ENCODE measurements around the gene ATRIP.
A peak's percentile ranks its signal among the peaks of the same experiment; 100 is the strongest.

Gene ATRIP

DNA sequence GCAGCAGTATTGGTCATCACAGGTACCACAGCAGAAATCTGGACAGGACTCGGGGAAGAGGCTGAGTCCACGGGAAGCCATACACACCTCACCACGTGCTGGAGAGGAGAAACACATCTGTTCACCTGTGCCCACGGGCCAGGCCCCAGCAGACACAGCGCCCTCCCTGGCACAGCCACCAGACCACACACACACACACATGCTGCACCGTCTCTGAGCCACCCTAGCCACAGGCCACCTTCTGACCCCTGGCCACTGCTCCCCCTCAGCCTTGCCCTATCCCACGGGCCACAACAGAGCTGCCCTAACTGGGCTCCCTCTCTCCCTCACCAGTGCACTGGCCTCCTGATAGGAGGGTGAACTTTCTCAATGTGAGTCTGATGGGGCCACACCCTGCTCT, 54.7 kb downstream of the ATRIP start:
- TF ChIP-seq, protein P1, sequence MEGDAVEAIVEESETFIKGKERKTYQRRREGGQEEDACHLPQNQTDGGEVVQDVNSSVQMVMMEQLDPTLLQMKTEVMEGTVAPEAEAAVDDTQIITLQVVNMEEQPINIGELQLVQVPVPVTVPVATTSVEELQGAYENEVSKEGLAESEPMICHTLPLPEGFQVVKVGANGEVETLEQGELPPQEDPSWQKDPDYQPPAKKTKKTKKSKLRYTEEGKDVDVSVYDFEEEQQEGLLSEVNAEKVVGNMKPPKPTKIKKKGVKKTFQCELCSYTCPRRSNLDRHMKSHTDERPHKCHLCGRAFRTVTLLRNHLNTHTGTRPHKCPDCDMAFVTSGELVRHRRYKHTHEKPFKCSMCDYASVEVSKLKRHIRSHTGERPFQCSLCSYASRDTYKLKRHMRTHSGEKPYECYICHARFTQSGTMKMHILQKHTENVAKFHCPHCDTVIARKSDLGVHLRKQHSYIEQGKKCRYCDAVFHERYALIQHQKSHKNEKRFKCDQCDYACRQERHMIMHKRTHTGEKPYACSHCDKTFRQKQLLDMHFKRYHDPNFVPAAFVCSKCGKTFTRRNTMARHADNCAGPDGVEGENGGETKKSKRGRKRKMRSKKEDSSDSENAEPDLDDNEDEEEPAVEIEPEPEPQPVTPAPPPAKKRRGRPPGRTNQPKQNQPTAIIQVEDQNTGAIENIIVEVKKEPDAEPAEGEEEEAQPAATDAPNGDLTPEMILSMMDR (IDR thresholded peaks at IDR 0.05; ENCODE audit: low read depth, low read length): no peak
- TF ChIP-seq EZH2phosphoT487 (IDR thresholded peaks at IDR 0.05; ENCODE audit: low read depth): no peak
- Histone ChIP-seq H3K9ac (ENCODE audit: low read length) (no peak overlapping the region), H3K27me3 (ENCODE audit: low read depth, low read length) (no peaks in the 10 kb centered on the region), H3K9me3 (ENCODE audit: insufficient read depth, low read length) (peaks cover 6% of the 10 kb centered on the region; the same call in 1 of the 2 replicates), H3K36me3 (replicated peaks; ENCODE audit: low read depth, low read length) (peaks cover 5% of the 10 kb centered on the region), H3K4me3 (ENCODE audit: low read length) (no peak overlapping the region), H4K20me1 (ENCODE audit: insufficient read depth, low read length) (no peaks in the 10 kb centered on the region), H3K27ac (ENCODE audit: low read length) (no peak overlapping the region), H3K4me1 (ENCODE audit: low read length) (peaks cover 11% of the 10 kb centered on the region), H3K79me2 (ENCODE audit: low read length) (no peaks in the 10 kb centered on the region), H2AFZ (ENCODE audit: low read depth, low read length) (no peak overlapping the region), H3K4me2 (ENCODE audit: low read length) (no peak overlapping the region)

DNA sequence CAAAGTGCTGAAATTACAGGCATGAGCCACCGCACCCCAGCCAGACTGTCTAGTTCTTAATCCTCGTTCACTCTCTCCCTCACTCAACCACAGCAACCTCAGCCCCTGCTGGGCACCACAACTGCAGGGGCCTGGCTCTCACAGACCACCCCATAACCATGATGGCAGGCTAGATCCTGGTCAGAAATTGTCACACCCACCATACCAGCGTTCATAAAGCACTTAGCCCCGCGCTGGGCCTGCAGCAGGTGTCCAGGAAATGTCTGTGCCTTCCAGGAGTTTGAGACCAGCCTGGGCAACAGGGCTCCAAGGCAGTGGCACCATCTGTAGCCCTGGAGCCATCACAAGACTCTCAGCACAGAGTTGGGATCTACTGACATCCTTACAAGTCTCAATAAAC, 55.6 kb downstream of the ATRIP start:
- peaks cover 6% of the 10 kb centered on the region; the same call in 1 of the 2 replicates for H3K9me3 ChIP-seq (ENCODE audit: insufficient read depth, low read length)
- no peak overlapping the region for H3K4me2 ChIP-seq (ENCODE audit: low read length)
- H3K27me3 ChIP-seq (ENCODE audit: low read depth, low read length): no peaks in the 10 kb centered on the region
- H3K4me3 ChIP-seq (ENCODE audit: low read length): no peak overlapping the region
- H4K20me1 ChIP-seq (ENCODE audit: insufficient read depth, low read length): no peaks in the 10 kb centered on the region
- no peak overlapping the region for H2AFZ ChIP-seq (ENCODE audit: low read depth, low read length)
- H3K4me1 ChIP-seq (ENCODE audit: low read length): peaks cover 14% of the 10 kb centered on the region
- TF ChIP-seq, protein P1 (IDR thresholded peaks at IDR 0.05; ENCODE audit: low read depth, low read length): no peak
- TF ChIP-seq EZH2phosphoT487 (IDR thresholded peaks at IDR 0.05; ENCODE audit: low read depth): no peak
- no peak overlapping the region for H3K27ac ChIP-seq (ENCODE audit: low read length)
- H3K9ac ChIP-seq (ENCODE audit: low read length): no peak overlapping the region
- no peaks in the 10 kb centered on the region for H3K79me2 ChIP-seq (ENCODE audit: low read length)
- peaks cover 5% of the 10 kb centered on the region for H3K36me3 ChIP-seq (replicated peaks; ENCODE audit: low read depth, low read length)

DNA sequence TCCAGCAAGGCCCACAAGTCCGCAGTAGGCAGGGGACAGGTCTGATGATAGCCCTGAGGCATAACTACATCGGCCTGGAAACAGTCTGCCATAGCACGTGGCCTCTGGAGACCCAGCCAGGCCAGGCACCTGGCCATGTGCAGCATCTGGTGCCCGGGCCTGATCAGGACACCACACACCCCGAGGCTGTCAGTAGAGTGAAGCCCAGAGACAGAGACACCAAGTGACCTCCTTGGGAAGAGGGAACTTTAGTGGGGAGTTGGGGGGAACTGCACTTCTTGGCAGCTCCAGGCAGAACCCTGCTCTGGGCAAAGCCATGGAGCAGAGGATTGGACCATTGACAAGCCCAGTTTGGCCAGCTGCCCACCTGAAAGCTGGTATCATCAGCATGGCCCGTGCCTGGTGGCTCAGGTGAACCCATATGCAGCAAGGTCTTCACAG, 56.2 kb downstream of the ATRIP start:
- H3K4me3 ChIP-seq (ENCODE audit: low read length): no peak overlapping the region
- no peaks in the 10 kb centered on the region for H3K79me2 ChIP-seq (ENCODE audit: low read length)
- peaks cover 19% of the 10 kb centered on the region for H3K4me1 ChIP-seq (ENCODE audit: low read length)
- peaks cover 5% of the 10 kb centered on the region for H3K36me3 ChIP-seq (replicated peaks; ENCODE audit: low read depth, low read length)
- no peaks in the 10 kb centered on the region for H4K20me1 ChIP-seq (ENCODE audit: insufficient read depth, low read length)
- no peak for TF ChIP-seq EZH2phosphoT487 (IDR thresholded peaks at IDR 0.05; ENCODE audit: low read depth)
- TF ChIP-seq, protein P1 (IDR thresholded peaks at IDR 0.05; ENCODE audit: low read depth, low read length): no peak
- no peak overlapping the region for H3K9ac ChIP-seq (ENCODE audit: low read length)
- H3K4me2 ChIP-seq (ENCODE audit: low read length): no peak overlapping the region
- peaks cover 6% of the 10 kb centered on the region; the same call in 1 of the 2 replicates for H3K9me3 ChIP-seq (ENCODE audit: insufficient read depth, low read length)
- H2AFZ ChIP-seq (ENCODE audit: low read depth, low read length): no peak overlapping the region
- H3K27me3 ChIP-seq (ENCODE audit: low read depth, low read length): no peaks in the 10 kb centered on the region
- H3K27ac ChIP-seq (ENCODE audit: low read length): no peak overlapping the region

DNA sequence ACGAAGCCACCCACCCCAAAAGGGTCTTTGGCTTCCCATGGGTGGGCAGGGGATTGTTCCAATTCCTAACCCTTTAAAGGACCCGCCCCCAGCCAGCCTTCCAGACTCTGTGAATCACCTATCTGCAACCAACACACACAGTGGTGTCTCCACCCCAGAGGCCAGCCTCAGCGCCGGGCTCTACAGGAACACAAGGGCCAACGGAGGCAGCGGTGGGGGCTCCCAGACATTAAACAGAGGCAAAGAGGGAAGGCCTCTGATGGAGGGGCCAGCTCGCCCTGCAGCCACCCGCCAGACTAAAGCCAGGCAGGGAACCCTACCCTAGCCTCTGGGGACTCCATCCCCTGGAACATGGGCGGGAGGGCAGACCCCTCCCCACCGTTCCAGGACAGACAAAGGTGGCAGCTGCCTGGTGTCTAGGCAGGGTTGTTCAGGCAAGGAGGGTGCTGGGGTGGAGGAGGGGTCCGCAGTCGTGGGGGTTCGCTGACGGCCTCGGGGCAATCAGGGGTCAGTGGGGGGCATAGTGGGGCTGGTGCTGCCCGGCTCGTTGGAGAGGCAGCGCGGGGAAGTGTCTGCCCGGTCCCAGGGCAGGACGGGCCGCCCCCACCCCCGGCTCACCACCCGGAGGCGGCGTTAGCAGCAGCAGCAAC, 57.0 kb downstream of the ATRIP start:
- Histone ChIP-seq H3K9me3 (ENCODE audit: insufficient read depth, low read length) (peaks cover under 1% of the 10 kb centered on the region; the same call in 1 of the 2 replicates), H3K79me2 (ENCODE audit: low read length) (no peaks in the 10 kb centered on the region), H2AFZ (ENCODE audit: low read depth, low read length) (peak overlapping the region; percentile 75), H3K27me3 (ENCODE audit: low read depth, low read length) (no peaks in the 10 kb centered on the region), H3K36me3 (replicated peaks; ENCODE audit: low read depth, low read length) (no peaks in the 10 kb centered on the region), H3K4me1 (ENCODE audit: low read length) (peaks cover 22% of the 10 kb centered on the region), H3K9ac (ENCODE audit: low read length) (peak overlapping the region; percentile 71), H3K4me2 (ENCODE audit: low read length) (peak overlapping the region; percentile 94), H3K4me3 (ENCODE audit: low read length) (peak overlapping the region; percentile 85), H3K27ac (ENCODE audit: low read length) (no peak overlapping the region), H4K20me1 (ENCODE audit: insufficient read depth, low read length) (no peaks in the 10 kb centered on the region)
- TF ChIP-seq, protein P1 (IDR thresholded peaks at IDR 0.05; ENCODE audit: low read depth, low read length): no peak
- TF ChIP-seq EZH2phosphoT487 (IDR thresholded peaks at IDR 0.05; ENCODE audit: low read depth): no peak

Measured in OCI-LY3 (cell line).